ENCODE measurements around the gene MYH15. TPM values are rescaled to one million over a fixed set of nuclear protein-coding genes. Genes with fewer than 3 reads are reported as not detected.

Gene MYH15
- total and polyA plus RNA-seq, 10 of the 15 experiments (the other 5 are each of a cell fraction or from before 2014, with no cell fraction given), result 0.05 to 0.27 (median 0.09) TPM; not detected in 1

- Histone ChIP-seq H2AFZ (ENCODE audit: control insufficient read depth, low read depth, low read length) (no peak overlapping the region), H3K9me3 (replicated peaks; ENCODE audit: control insufficient read depth, insufficient read depth, low read length) (no peaks in the 10 kb centered on the region), H3K36me3 (ENCODE audit: control insufficient read depth in 2 of 2, insufficient read depth in 2 of 2, low read length in 1 of 2) (no peaks in the 10 kb centered on the region), H3K79me2 (ENCODE audit: control insufficient read depth, insufficient read depth, low read length) (no peaks in the 10 kb centered on the region), H3K4me1 (ENCODE audit: control insufficient read depth, insufficient read depth, low read length) (no peaks in the 10 kb centered on the region), H3K4me3 (no peak overlapping the region), H3K9ac (ENCODE audit: control insufficient read depth, insufficient read depth, low read length) (no peak overlapping the region), H3K27me3 (replicated peaks in 1 of 2; ENCODE audit: control insufficient read depth in 2 of 2, insufficient read depth in 2 of 2, low read length in 1 of 2) (no peaks in the 10 kb centered on the region), H3K4me2 (ENCODE audit: control insufficient read depth, insufficient read depth) (no peak overlapping the region), H3K27ac (ENCODE audit: control insufficient read depth, insufficient read depth) (no peak overlapping the region), H4K20me1 (ENCODE audit: control insufficient read depth, insufficient read depth) (no peaks in the 10 kb centered on the region)
- no peak for FAIRE-seq
- RAD21 ChIA-PET (ENCODE audit: unreplicated experiment), result interaction anchor here (0.7 to 1.4 kb wide), 3 partner anchors 11 to 65 kb away, joined by 3 to 4 read pairs (median 3); no protein-coding TSS in a partner anchor
- DNase-seq (ENCODE audit: low read depth, low spot score), result no peak
- 32% methylated on average over 3 of the region's 3 CpGs for WGBS (ENCODE audit: insufficient coverage, insufficient replicate concordance, low lambda C conversion rate, missing lambda C conversion rate)
- TF ChIP-seq SUZ12 (IDR thresholded peaks at IDR 0.05; ENCODE audit: unreplicated experiment) (no peak), ASH2L (IDR thresholded peaks at IDR 0.05; ENCODE audit: borderline replicate concordance, low read depth) (no peak), IKZF2 (IDR thresholded peaks at IDR 0.05) (no peak), NFXL1 (IDR thresholded peaks at IDR 0.05; ENCODE audit: borderline replicate concordance) (no peak), NRF1 (conservative IDR thresholded peaks at IDR 0.05; ENCODE audit: low read depth, low read length) (no peak), SREBF2 (IDR thresholded peaks at IDR 0.05; ENCODE audit: low read length) (no peak), MYC (IDR thresholded peaks at IDR 0.05; ENCODE audit: insufficient read depth, insufficient read length, insufficient replicate concordance, low read length, severe bottlenecking) (no peak), IKZF1 (conservative IDR thresholded peaks at IDR 0.05) (no peak), STAT1 (conservative IDR thresholded peaks at IDR 0.05) (no peak), RAD51 (IDR thresholded peaks at IDR 0.05) (no peak)
- SMC1A ChIA-PET (ENCODE audit: uncharacterized antibody, unreplicated experiment), result interaction anchor here (1.3 to 10.4 kb wide), 4 partner anchors 11 to 75 kb away, joined by 3 to 98 read pairs (median 4); no protein-coding TSS in a partner anchor
- in situ Hi-C loops (cut with MboI), result loop anchor here (5.0 kb wide), 1 partner anchor 431 kb away; no protein-coding TSS in a partner anchor
- ATAC-seq, result no peak
- CTCF ChIA-PET, result interaction anchor here (0.9 to 7.7 kb wide), 7 partner anchors 8 to 532 kb away, joined by 3 to 113 read pairs (median 4); no protein-coding TSS in a partner anchor
- POLR2A ChIA-PET, result no interaction called here
- BruUV-seq (replicated peaks), result no TSS peak
- intact Hi-C loops (cut with micrococcal nuclease; ENCODE audit: unreplicated experiment), result loop anchor here (10.0 kb wide), 1 partner anchor 538 kb away; no protein-coding TSS in a partner anchor
These were observed 24.1 kb downstream of the MYH15 start for GRCh38 chr3:108486338-108486737.

Measured in GM12878 (cell line).